ENCODE results near the gene RBM24.

The RBM24 gene

DNA sequence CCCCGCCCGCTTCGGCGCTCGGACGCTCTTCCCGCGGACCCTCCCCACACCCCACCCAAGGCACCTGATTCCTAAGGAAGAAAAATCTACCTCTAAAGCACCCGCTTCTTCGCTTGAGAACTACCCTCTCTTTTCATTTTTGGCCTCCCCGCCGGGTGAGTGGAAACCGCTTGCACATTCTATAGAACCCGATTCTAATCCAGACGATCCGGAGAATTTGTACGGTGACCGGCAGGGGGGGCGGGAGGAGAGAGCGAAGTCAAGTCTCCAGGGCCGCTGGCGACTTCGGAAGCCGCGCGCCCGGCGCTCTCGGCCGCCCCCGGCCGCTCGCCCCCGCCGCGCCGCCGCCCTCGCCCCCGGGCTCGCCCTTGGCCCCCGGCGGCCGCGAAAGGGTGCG, at the start of gene RBM24:
RBM24 (plus strand) TSS at position 262 of the 397 bp plus-strand sequence. CDS start 221 bp downstream, outside the sequence.
- peak; percentile 23 to 26 for DNase-seq (ENCODE audit: low read depth in 2 of 2)

DNA sequence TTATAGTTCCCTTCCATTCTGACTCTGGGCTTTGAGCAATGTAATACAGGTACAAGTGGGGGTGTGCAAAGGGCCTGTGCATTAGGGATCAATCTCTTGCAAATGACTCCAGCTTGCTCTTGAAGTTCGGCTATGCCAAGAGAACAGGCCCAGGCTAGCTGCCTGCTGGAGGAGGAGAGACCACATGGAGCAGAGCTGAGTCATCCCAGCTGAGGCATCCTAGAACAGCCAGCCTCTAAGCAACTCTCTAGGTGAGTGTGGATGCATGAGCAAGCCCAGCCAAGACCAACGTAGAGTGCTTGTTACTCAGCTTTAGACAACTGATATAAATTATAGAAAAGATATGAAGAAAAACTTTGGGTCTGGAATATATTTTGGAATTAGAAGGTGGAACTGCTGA, 47.6 kb upstream of the RBM24 start:
- DNase-seq (ENCODE audit: low read depth in 2 of 2): no peak

DNA sequence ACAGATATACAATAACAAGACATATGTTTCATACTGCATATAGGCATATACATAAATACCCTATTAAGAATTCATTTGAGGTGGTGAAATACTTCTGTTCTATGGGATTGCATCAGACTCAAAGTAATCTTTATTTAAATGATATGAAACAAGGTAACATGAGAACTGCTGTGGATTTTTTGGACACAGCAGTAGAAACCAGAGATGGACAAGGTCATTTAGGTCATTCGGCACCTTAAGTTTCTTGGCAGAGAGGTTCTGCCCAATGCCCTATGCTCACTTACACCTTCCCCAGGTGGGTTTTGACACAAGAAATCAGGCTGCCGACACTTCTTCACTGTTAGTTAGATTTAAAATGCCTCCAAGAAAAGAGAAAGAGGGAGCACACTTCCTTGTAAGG, 43.9 kb upstream of the RBM24 start:
- no peak for DNase-seq (ENCODE audit: low read depth in 2 of 2)

DNA sequence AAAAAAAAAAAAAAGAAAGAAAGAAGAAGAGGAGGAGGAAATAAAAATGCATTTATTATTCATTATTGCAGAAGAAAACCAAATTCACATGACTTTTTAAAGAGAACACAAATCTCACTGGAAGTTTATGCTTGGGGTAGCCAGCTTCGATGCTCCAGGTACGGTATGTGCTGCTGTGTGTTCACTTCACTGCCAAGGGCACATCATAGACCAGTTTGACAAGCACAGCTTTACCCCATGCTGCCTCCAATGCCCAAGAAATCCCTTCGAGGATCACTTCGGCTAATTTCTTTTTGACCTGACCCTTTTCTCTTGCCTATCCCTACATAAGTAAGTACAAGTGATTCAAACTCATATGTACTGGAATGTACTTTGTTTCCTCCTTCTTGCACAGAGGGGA, 41.9 kb upstream of the RBM24 start:
- no peak for DNase-seq (ENCODE audit: low read depth in 2 of 2)

DNA sequence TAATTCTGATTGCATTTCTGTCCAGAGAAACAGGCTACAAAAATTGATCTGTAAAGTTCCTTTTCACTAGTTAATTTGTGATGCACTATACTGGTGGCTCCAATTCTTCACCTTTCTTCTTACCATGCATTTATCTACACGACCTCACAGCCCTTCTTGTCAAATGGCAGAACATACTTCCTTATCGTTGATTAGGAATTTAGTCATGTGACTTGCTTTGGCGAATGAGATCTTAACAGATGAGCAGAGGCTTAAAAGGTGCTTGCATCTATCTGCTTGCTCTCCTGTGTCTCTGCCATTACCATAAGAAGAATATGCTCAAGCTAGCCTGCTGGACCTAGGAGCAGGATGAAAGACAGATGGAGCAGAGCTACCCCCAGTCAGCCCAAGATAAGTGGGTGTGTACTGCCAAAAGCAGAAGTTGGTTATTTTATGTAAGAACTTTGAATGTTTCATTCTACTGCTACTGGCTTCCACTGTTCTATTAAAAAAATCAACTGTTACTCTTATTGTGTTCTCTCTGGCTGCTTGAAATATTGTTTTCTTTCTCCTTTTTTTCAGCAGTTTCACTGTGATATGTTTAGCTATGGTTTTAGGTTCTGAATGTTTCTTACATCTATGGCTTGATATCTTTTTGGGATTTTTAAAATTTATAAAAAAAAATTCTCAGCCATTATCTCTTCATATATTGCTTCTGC, 40.2 kb upstream of the RBM24 start:
- DNase-seq (ENCODE audit: low read depth in 2 of 2): no peak

DNA sequence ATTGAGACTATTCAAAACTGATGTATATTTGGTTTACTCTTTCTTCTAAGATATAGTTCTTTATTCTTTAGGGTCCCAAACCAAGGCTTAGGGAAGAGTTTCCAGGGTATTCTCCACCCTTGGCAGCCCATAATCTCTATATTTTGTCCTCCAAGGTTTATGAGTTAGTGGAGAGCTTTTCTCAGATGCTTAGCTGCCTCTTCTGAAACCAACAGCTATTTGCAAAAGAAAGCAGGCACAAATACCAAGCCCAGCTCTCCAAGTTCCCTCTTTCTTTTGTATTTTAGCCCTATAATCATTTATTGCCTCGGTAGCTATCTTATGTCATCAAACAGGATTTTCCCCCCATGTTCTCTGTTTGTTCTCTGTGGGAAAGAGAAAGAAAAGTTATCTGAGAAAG, 39.1 kb upstream of the RBM24 start:
- DNase-seq (ENCODE audit: low read depth in 2 of 2): no peak

DNA sequence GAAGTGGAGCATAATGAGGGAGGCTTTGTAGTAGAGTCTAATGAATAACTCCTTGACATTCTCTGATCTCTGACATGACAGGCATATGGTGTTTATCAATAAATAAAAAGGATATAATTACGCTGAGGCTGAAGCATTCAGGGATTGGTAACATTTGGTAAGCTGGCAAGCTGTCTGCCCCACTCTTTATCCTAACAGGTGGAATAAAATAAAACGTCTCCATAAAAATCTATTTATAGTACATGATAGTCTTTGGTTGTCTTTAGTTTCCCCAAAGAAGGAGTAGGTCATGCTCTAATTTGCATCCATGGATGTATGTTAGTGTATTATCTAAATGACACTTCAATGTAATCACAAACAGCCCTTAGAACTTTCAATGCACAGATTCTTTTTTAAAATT, 30.9 kb upstream of the RBM24 start:
- no peak for DNase-seq (ENCODE audit: low read depth in 2 of 2)

DNA sequence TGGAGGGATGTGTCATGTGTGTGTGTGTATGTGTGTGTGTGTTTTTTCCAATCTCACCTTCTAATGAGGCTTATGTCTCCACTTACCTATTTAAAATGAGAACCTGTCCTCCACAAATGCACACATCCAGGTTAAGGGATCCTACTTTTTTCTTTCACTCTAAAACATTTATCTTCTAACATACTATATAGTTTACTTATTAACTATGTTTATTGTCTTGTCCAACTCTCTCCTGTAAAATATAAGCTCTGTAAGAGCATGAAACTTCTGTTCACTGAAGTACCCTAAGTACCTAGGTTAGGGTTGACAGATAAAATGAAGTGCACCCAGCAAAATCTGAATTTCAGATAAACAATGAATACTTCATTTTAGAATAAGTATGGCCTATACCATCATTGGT, 29.2 kb upstream of the RBM24 start:
- no peak for DNase-seq (ENCODE audit: low read depth in 2 of 2)

DNA sequence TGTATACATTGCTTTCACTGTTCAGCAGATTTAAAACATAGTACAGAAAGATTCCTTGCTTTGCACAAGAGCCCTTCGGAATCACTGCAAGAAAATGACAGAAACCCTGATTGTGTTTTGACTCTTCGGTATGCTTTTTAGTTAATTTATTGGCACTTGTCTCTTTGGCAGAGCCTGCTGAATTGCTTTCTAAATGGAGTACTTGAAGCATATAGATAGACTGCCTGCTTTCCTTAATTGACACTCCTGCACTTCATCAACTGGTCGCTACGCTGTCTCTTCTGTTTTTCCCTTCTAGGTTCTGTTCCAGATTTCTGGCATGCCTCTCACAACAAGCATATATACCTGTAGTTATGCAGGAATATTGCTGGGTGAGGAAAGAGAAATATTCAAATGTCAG, 22.4 kb upstream of the RBM24 start:
- DNase-seq (ENCODE audit: low read depth in 2 of 2): no peak

DNA sequence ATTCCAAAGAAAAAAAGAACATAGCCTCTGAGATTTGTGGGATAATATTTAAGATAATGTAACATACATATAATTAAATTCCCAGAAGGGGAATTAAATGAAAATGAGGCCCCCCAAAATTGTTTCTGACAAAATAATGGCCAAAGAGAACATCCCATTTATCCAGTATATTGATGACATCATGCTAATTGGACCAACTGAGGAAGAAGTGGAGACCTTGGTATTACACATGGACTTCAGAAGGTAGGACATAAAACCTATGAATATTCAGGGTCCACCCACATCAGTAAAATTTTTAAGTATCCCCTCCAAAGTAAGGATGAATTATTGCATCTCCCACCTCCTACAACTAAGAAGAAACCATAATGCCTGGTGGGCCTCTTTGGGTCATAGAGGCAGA, 15.6 kb upstream of the RBM24 start:
- no peak for DNase-seq (ENCODE audit: low read depth in 2 of 2)

DNA sequence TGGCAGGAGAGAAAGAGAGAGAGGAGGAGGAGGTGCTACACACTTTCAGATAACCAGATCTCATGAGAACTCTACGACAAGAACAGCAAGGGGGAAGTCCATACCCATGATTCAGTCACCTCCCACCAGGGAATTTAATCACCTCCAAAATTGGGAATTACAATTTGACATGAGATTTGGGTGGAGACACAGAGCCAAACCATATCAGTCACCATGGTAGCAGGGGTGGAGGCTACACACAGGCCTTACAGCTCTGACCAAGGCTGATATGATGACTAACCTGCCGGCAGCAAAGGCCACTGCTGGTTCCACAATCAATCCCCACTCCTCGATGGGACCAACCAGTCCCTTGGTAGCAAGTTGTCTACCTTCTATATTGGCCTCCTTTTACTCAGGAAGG, 13.6 kb upstream of the RBM24 start:
- DNase-seq (ENCODE audit: low read depth in 2 of 2): no peak

DNA sequence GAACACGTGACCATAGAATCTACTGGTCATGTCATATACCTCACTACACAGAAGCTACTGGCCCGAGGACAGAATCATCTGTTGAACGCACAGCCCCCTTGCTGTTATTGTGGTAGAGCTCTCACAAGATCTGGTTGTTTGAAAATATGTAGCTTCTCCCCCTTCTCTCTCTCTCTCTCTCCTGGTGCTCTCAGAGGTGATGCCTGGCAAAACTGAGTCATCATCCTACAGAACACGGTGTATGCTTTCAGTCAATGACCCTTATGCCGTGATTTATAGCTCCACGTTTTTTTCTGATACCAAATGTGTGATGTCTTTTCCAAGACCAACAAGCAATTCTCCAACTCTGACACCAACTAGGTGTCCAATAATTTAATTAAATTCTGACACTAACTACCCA, 13.0 kb upstream of the RBM24 start:
- no peak for DNase-seq (ENCODE audit: low read depth in 2 of 2)

DNA sequence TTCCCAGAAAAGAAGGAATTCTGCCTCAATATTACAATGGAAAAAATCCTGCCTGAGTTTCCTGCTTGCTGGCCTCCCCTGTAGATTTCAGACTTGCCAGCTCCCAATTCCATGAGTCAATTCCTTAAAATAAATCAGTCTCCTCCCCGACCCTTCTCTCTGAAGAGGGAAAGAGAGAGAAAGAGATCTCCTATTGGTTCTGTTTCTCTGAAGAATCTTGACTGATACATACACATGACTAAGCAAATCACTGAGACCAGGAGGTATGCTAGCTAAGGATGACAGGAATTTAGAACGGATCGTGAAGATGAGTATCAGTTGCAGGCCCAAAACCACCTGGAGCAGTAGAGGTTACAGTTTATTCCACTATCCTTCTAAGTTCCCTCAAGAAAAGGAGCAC, 11.3 kb upstream of the RBM24 start:
- no peak for DNase-seq (ENCODE audit: low read depth in 2 of 2)

DNA sequence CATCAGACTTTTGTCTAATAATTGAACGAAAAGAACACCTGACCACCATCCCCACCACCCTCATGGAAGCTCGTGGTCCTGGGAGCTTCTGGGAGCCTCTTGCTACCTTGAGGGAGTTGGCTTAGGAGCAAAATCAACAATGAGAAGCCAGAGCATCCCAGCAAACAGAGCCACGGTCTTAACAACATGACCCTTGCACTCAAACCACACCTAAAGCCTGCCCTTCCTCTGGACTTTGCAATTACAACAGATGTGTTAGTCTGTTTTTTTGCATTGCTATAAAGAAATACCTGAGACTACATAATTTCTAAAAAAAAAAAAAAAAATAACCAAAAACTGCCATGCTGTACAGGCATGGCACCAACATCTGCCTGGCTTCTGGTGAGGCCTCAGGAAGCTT, 9.5 kb upstream of the RBM24 start:
- DNase-seq (ENCODE audit: low read depth in 2 of 2): no peak

DNA sequence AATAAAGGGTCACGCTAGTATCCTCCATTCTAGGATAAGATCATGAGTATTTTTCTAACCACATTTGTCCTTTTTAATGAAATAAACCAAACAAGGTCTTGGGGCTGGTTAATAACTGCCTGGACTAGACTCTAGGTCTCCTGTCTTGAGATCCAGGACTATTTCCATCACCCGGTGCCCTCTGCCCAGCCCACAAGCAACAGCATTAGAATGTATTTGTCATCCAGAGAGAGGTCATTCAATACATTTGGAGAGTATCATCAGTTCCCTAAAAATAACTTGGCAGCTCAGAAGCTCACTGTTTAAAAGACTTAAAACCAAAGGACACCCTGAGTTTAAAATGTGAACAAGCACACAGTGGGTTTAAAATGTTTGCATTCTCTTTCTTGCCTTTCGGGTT, 4.4 kb upstream of the RBM24 start:
- DNase-seq (ENCODE audit: low read depth in 2 of 2): no peak

DNA sequence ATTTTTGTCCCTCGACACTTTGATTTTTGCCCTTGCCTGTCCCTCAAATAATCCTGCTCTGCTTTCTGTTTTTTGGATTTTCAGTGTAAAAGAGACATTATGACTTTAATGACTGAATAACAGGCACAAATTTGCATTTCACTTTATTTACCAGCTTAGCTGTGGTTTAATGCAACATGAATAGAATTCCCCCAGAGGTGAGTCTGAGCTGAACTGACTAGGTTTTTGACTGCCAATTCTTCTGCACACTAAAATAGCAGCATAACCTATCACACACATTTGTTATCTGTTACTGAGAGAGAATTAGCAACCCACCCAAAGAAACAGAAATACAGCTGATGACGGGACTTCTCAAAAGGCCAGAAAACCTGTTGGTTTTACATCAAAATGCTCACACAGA, 3.9 kb upstream of the RBM24 start:
- DNase-seq (ENCODE audit: low read depth in 2 of 2): no peak

DNA sequence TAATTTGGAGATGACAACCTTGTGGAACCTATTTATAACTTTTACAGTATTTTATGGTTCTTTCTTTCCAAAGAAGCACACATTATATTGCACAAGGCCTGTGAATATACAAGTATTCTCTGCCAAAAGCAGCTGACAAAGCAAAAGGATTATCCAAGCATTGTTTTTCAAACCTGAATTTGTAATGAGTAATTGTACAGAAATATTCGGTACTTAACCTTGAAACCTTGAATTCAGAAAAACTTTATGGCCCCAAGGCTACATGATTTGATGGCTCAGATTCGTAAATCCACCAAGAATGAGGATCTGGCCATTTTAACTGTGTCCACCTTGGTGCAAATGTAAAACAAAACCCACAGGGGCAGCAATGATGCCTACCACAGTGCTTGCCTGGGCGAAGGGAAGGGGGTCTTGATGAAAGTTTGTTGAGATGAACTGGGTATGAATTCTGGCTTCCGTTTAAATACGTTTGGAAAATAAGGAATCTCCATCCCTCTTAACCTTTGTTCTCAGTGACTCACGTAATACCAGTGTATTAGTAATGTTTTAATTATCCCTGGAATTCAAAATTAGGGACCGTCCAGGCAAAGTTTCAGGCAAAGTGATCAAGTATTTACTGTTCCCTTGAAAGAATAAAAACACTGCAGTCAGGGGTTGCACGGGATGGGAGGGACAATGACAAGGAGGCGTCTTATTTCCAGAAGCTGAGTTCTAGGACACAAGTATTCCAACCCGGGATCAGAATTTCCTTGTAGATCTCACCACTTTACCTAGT, 2.7 kb upstream of the RBM24 start:
- DNase-seq (ENCODE audit: low read depth in 2 of 2): no peak

DNA sequence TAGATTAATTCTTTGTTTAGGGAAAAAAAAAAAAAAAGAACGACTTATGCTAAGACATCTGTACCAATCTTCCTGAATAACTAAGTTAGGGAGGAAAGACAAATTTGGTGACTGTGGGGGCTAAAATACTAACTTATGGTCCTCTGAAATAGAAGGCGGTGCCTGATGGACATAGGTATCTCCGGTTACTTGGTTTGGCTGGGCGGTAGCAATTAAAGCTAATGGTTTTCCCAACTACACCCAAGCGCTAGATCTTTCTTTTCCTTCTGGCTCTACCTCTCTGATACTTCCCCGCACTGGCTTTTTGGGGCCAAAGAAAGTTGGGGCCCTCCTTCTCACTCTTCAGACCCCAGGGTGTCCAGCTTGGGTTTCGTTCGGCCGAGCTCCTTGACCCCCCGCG, 1.0 kb upstream of the RBM24 start:
- DNase-seq (ENCODE audit: low read depth in 2 of 2): no peak

DNA sequence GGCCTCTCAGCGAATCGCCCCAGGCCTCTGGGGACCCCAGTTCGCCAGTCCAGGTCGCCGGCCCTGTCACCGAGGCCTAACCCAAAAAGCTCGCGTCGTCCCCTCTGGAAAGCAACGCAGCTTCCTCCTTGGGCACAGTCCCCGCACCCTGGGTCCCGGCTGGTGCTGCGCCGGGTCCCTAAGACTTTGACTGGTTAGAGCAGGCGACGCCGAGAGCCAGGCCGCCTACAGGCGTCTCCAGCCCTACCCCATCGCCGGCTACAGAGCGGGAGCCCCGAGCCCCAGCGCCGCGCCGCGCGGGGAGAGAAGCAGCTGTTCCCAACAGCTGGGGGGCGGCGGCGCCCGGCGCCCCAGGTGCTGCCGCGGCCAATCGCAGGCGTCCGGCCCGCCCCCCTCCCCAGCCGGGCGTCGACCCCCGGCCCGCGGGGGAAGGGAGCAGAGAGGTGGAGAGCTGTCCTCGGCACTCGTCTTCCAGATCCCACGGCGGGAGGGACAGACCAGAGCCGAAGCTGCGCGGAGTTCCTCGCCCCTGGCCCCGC, 540 bp upstream of the RBM24 start:
- DNase-seq (ENCODE audit: low read depth in 2 of 2): no peak

DNA sequence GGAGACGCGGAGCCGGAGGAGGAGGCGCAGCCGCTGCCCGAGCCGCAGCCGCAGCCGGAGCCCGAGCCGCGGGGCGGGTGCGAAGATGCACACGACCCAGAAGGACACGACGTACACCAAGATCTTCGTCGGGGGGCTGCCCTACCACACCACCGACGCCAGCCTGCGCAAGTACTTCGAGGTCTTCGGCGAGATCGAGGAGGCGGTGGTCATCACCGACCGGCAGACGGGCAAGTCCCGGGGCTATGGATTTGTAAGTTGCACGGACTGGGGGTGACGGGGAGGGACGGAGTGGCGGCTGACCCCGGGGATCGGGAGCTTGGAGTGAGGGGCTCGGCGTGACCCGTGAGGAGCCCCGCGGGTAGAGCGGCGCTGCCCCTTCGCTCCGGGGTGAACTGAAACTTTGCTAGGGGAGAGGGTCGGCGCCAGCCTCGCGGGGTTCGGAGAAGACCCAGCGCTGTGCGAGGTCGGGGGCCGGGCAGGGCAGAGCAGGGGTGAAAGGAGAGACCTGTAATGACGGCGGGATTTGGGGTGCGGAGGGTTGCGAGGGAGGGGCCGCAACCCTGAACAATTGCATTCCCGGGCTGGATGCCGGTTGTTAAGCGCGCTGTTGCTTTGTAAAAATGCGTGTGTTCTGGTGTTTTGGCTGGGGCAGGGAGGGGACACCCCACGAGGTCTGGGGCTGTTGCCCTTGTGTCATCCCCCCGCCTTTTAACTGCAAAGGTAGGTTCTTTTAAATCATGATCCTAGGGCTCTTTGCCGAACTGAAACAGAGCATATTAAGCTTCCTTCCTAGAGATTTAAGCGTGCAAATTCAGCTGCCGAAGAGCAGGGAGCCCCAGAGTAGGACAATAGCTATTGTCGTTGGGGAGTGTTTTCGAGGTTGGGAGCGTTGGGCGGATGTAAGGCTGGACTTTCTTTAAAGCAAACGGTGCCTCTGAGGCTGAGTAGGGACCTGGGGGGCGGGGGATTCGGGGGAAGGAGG, 628 bp downstream of the RBM24 start:
- DNase-seq (ENCODE audit: low read depth in 2 of 2): no peak

DNA sequence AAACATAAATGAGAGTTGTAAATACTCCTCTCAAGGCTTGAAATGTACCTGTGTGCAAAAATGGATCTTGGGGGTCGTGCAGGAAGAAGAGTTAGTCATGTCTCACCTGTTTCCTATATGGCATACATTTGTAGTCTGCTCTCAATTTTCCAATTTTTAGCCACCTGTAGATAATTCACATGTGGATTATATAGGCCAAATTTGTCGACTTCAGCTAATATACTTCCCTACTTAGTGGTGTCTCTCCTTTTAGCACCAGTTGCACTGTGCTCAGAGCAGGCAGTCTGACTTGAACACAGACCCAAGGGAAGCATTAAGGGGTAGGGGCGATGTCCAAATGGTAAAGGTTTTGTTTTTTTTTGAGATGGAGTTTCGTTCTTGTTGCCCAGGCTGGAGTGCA, 1.9 kb downstream of the RBM24 start:
- no peak for DNase-seq (ENCODE audit: low read depth in 2 of 2)

DNA sequence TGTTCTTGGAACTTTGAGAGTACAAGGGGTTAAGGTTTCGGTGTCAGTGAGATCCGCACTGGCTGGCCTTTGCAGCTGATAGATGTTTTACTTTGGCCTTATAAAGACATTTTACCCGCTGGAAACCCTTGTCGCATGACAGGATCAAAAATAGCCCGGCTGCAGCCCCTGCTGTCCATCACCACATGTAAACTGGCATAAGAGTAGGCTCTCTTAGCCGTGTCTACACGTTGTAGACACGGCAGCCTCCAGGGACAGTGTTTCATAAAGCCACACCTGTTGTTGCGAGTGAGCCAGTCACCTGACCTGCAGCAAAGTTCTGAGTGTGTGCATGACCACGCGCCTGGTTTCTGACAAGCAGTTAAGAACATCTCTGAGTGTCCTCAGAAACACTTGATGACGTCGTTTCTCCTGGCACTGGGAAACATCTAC, 8.5 kb downstream of the RBM24 start:
- DNase-seq (ENCODE audit: low read depth in 2 of 2): no peak
